HPDE6-E6E7 (cell line): ENCODE measurements around the gene HEXIM1.
A peak's percentile ranks its signal among the peaks of the same experiment; 100 is the strongest.

Source experiments
- DNase-seq: peaks from one replicate; pipeline ENCODE4 v3.0.0; 2011; ENCODE audit warnings: missing footprints; ENCODE audit errors: extremely low spot score

Gene HEXIM1

GRCh38 chr17:45148183-45149036 is at the start of gene HEXIM1:
TSS of gene HEXIM1 (plus strand) at chr17:45148475. CDS start at chr17:45149191, 716 bp downstream.
- peak; percentile 98 for DNase-seq

GRCh38 chr17:45098869-45099616 is 49.2 kb upstream of the HEXIM1 start:
- peak; percentile 93 for DNase-seq

- no peak for DNase-seq
These were observed 46.8 kb upstream of the HEXIM1 start for GRCh38 chr17:45101546-45101882.

GRCh38 chr17:45101883-45102811 is 46.1 kb upstream of the HEXIM1 start:
- no peak for DNase-seq

GRCh38 chr17:45102856-45103255 is 45.4 kb upstream of the HEXIM1 start:
- DNase-seq: no peak

GRCh38 chr17:45103269-45103795 is 44.9 kb upstream of the HEXIM1 start:
- no peak for DNase-seq

GRCh38 chr17:45104029-45104428 is 44.2 kb upstream of the HEXIM1 start:
- no peak for DNase-seq

- no peak for DNase-seq
These were observed 43.8 kb upstream of the HEXIM1 start for GRCh38 chr17:45104497-45104896.

- no peak for DNase-seq
These were observed 43.2 kb upstream of the HEXIM1 start for GRCh38 chr17:45104907-45105624.

GRCh38 chr17:45106096-45106495 is 42.2 kb upstream of the HEXIM1 start:
- DNase-seq: no peak

GRCh38 chr17:45106582-45106981 is 41.7 kb upstream of the HEXIM1 start:
- no peak for DNase-seq

- no peak for DNase-seq
These were observed 40.8 kb upstream of the HEXIM1 start for GRCh38 chr17:45107293-45108010.

GRCh38 chr17:45108051-45108450 is 40.2 kb upstream of the HEXIM1 start:
- no peak for DNase-seq

GRCh38 chr17:45108595-45109521 is 39.4 kb upstream of the HEXIM1 start:
- no peak for DNase-seq

GRCh38 chr17:45110676-45111611 is 37.3 kb upstream of the HEXIM1 start:
- DNase-seq: no peak

GRCh38 chr17:45111850-45112249 is 36.4 kb upstream of the HEXIM1 start:
- DNase-seq: no peak

GRCh38 chr17:45112559-45113423 is 35.5 kb upstream of the HEXIM1 start:
- DNase-seq: no peak
